ENCODE results near the gene MT1F.
"Not testable (repeated sequence)": the region's sequence is repeated elsewhere in the genome, so short reads cannot be mapped to it uniquely, and the experiment has no call there.

MT1F gene

DNA sequence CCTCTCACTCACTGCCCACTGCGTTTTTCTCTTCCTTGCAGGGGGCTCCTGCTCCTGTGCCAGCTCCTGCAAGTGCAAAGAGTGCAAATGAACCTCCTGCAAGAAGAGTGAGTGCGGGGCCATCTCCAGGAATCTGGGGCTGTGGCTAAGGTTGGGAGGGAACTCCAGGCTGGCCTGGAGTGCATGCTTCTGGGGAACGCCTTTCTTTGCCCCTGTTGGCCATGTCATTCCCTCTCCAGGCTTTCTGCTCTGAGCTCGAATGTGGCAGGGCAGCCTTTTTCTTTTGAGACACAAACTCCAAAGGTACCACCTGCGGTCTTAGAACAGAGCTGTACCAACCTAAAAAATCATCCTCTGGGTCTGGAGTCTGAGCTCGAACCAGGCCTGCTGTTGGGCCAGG, 39.6 kb upstream of the MT1F start:
- DNase-seq (ENCODE audit: extremely low read depth, low read depth): no peak
- TF ChIP-seq, protein P1, sequence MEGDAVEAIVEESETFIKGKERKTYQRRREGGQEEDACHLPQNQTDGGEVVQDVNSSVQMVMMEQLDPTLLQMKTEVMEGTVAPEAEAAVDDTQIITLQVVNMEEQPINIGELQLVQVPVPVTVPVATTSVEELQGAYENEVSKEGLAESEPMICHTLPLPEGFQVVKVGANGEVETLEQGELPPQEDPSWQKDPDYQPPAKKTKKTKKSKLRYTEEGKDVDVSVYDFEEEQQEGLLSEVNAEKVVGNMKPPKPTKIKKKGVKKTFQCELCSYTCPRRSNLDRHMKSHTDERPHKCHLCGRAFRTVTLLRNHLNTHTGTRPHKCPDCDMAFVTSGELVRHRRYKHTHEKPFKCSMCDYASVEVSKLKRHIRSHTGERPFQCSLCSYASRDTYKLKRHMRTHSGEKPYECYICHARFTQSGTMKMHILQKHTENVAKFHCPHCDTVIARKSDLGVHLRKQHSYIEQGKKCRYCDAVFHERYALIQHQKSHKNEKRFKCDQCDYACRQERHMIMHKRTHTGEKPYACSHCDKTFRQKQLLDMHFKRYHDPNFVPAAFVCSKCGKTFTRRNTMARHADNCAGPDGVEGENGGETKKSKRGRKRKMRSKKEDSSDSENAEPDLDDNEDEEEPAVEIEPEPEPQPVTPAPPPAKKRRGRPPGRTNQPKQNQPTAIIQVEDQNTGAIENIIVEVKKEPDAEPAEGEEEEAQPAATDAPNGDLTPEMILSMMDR (IDR thresholded peaks at IDR 0.05; ENCODE audit: low read depth, low read length, missing control alignments): no peak
- peak overlapping the region; percentile 45 for H3K4me3 ChIP-seq (replicated peaks; ENCODE audit: low read depth, low read length)

DNA sequence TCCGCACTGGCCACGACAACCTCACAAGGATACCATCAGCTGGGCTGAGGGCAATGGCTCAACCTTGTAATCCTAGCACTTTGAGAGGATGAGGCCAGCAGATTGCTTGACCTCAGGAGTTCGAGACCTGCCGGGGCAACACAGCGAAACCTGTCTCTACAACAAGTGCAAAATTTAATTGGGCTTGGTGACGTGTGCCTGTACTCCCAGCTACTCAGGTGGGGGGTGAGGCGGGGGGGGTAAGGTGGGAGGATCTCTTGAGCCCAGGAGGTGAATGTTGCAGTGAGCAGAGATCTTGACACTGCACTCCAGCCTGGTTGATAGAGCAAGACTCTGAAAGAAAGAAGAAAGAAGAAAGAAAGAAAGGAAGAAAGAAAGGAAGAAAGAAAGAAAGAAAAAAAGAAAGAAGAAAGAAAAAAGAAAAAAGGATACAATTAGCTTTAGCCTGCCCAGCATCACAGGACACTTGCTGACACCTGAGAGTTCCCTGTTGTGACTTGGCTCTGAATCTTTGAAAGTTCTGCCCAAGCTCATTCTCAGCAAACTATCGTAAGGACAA, 37.3 kb upstream of the MT1F start:
- no peak for DNase-seq (ENCODE audit: extremely low read depth, low read depth)
- H3K4me3 ChIP-seq (replicated peaks; ENCODE audit: low read depth, low read length): no peak overlapping the region
- TF ChIP-seq, protein P1 (IDR thresholded peaks at IDR 0.05; ENCODE audit: low read depth, low read length, missing control alignments): no peak

DNA sequence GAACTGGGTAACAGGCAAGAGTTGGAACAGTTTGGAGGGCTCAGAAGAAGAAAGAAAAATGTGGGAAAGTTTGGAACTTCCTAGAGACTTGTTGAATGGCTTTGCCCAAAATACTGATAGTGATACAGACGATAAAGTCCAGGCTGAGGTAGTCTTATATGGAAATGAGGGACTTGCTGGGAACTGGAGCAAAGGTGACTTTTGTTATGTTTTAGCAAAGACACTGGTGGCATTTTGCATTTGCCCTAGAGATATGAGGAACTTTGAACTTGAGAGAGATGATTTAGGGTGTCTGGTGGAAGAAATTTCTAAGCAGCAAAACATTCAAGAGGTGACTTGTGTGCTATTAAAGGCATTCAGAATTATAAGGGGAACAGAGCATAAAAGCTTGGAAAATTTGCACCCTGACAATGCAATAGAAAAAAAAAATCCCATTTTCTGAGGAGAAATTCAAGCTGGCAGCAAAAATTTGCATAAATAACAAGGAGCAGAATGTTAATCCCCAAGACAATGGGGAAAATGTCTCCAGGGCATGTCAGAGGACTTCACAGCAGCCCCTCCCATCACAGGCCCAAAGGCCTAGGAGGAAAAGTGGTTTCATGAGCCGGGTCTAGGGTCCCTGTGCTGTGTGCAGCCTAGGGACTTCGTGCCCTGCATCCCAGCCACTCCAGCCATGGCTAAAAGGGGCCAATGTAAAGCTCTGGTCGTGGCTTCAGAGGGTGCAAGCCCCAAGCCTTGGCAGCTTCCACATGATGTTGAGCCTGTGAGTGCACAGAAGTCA, 35.9 kb upstream of the MT1F start:
- DNase-seq (ENCODE audit: extremely low read depth, low read depth); H3K4me3 ChIP-seq (replicated peaks; ENCODE audit: low read depth, low read length): not testable (repeated sequence)

DNA sequence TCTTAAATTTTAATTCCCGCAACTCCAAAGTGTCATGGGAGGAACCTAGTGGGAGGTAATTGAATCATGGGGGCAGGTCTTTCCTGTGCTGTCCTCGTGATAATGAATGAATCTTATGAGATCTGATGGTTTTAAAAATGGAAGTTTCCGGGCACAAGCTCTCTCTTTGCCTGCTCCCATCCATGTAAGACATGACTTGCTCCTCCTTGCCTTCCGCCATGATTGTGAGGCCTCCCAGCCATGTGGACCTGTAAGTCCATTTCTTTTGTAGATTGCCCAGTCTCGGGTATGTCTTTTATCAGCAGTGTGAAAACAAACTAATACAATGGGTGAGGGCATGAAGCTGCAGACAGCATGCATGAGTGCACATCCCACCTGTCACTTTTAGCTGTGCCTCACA, 34.6 kb upstream of the MT1F start:
- not testable (repeated sequence) for DNase-seq (ENCODE audit: extremely low read depth, low read depth); H3K4me3 ChIP-seq (replicated peaks; ENCODE audit: low read depth, low read length)

DNA sequence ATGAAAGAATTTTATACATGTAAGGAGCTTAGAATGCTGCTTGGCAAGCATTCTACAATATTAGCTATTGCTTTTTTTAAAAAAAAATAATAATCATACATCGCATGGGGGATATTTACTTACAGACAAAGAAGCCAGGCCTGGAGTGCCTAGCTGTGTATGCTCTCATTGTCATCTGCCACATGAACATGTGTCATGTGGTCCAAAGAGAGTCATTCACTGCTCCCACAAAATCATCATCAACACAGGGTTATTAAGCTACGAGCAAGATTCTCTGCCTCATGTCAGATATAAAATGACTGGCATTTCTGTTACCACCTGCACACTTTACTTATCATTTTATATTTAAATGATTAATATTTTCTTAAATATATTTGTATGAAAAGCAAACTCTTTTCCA, 34.1 kb upstream of the MT1F start:
- H3K4me3 ChIP-seq (replicated peaks; ENCODE audit: low read depth, low read length): no peak overlapping the region
- TF ChIP-seq, protein P1 (IDR thresholded peaks at IDR 0.05; ENCODE audit: low read depth, low read length, missing control alignments): no peak
- no peak for DNase-seq (ENCODE audit: extremely low read depth, low read depth)

DNA sequence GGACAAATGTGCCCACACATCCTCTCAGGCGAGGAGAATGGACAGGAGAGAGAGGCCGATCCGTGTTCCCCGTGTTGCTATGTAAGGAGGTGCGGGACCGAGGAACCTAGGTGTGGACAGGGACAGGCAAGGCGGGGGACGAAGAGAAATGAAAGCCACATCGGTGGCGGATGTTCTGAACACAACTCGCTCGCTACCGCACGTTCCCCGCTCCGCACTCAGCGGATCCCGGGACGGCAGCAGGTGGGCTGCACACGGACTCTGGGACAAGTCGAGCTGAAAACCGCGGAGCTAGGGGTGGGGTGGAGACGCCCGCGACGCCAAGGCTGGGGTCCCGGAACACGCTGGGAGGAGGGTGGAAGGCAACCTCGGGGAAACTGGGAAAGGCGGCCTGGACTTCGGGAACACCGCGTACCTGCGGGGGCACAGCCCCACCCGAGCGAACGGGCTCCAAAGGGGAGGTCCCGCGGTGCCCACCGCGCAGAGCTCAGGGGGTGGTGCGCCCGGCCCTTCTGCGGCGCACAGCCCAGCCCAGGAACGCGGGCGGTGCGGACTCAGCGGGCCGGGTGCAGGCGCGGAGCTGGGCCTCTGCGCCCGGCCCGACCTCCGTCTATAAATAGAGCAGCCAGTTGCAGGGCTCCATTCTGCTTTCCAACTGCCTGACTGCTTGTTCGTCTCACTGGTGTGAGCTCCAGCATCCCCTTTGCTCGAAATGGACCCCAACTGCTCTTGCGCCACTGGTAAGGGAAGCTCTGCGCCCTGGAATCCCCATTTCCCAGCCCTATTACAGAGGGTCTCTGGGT, 32.4 kb upstream of the MT1F start, which contains the start of gene MT1E:
MT1E (plus strand) TSS at position 642 of the 803 bp plus-strand sequence; CDS start at position 713, 71 bp downstream.
- H3K4me3 ChIP-seq (replicated peaks; ENCODE audit: low read depth, low read length): peak within 1 kb of the TSS; percentile 80
- DNase-seq (ENCODE audit: extremely low read depth, low read depth): no peak
- TF ChIP-seq, protein P1 (IDR thresholded peaks at IDR 0.05; ENCODE audit: low read depth, low read length, missing control alignments): no peak

DNA sequence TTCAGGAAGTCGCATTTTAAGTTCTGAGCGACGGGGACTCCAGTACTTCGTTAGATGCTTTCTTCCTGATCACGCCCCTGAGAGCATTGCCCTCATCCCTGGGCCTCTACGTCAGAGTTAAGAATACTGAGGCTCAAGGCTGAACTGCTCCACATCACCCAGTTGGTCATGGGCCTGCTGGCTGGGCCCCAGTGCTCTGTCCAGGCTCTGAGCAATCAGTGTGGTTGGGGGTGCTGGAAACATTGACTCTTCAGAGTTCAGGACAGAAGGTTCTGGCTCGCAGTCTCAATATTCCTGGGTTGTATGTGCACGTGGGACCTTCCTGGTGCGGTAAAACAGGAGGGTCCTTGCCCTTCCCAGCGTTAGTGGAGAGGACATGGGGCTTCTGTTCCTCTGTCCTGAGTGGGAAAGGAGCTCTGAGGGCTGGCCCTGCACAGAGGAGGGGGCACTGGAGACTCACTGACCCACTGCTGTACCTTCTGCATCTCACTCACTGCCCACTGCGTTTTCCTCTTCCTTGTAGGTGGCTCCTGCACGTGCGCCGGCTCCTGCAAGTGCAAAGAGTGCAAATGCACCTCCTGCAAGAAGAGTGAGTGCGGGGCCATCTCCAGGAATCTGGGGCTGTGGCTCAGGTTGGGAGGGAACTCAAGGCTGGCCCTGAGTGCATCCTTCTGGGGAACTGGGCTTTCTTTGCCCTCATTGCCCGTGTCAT, 31.7 kb upstream of the MT1F start:
- H3K4me3 ChIP-seq (replicated peaks; ENCODE audit: low read depth, low read length): peak overlapping the region; percentile 80
- no peak for DNase-seq (ENCODE audit: extremely low read depth, low read depth)
- TF ChIP-seq, protein P1 (IDR thresholded peaks at IDR 0.05; ENCODE audit: low read depth, low read length, missing control alignments): no peak
